Measurements from ENCODE around the gene SPAG7. TPM values are rescaled to one million over a fixed set of nuclear protein-coding genes. Genes with fewer than 3 reads are reported as not detected.

Gene SPAG7
- total RNA-seq, 1 experiment from 2014 or later, result 49.9 TPM

GRCh38 chr17:4971826-4972225 lies 4.2 kb upstream of the SPAG7 start:
- Histone ChIP-seq H3K9ac (ENCODE audit: low read length) (no peak overlapping the region), H3K9me3 (ENCODE audit: control insufficient read depth in 1 of 2, insufficient read depth in 1 of 2, low read depth in 1 of 2, low read length in 2 of 2) (no peaks in the 10 kb centered on the region), H4K20me1 (ENCODE audit: insufficient read depth) (no peaks in the 10 kb centered on the region), H3K4me3 (replicated peaks in 1 of 2; ENCODE audit: low read depth in 1 of 2, low read length in 2 of 2) (no peak overlapping the region), H3K27ac (ENCODE audit: low read depth, low read length) (no peak overlapping the region), H3K27me3 (ENCODE audit: insufficient read depth, low read length) (no peaks in the 10 kb centered on the region), H3K9me2 (ENCODE audit: insufficient read depth) (no peaks in the 10 kb centered on the region), H3K4me2 (ENCODE audit: low read length) (no peak overlapping the region), H3K36me3 (ENCODE audit: control insufficient read depth in 1 of 2, insufficient read depth in 2 of 2, low read length in 2 of 2) (peaks cover 4 to 13% of the 10 kb centered on the region in 2 experiments; a peak in 2 of 4 replicates), H3K4me1 (ENCODE audit: control insufficient read depth in 1 of 2, insufficient read depth in 2 of 2, low read length in 2 of 2) (peaks cover 14 to 22% of the 10 kb centered on the region in 2 experiments), H3K79me2 (ENCODE audit: insufficient read depth, low read length) (peaks cover 5% of the 10 kb centered on the region; the same call in 1 of the 2 replicates), H2AFZ (ENCODE audit: low read depth, low read length, poor library complexity, severe bottlenecking) (no peak overlapping the region)
- BruUV-seq (replicated peaks), result no TSS peak
- DNase-seq (ENCODE audit: low read depth, low spot score) (no peak), ATAC-seq (no peak)
- CTCF ChIA-PET, result no interaction called here
- no peak for TF ChIP-seq EGR1 (IDR thresholded peaks at IDR 0.05; ENCODE audit: low read depth)
- no peak for TF ChIP-seq ATF3 (IDR thresholded peaks at IDR 0.05)
- RAD21 ChIA-PET (ENCODE audit: low non-redundant PET in 1 of 2, low total read pairs in 2 of 2, uncharacterized antibody in 2 of 2, unreplicated experiment in 2 of 2), result no interaction called here
- POLR2A ChIA-PET, result no interaction called here
- intact Hi-C loops (cut with micrococcal nuclease), result no loop called here

GRCh38 chr17:4970273-4970672 lies 2.7 kb upstream of the SPAG7 start:
- Histone ChIP-seq H3K9me2 (ENCODE audit: insufficient read depth) (no peaks in the 10 kb centered on the region), H2AFZ (ENCODE audit: low read depth, low read length, poor library complexity, severe bottlenecking) (no peak overlapping the region), H3K36me3 (ENCODE audit: control insufficient read depth in 1 of 2, insufficient read depth in 2 of 2, low read length in 2 of 2) (peaks cover 4 to 16% of the 10 kb centered on the region in 2 experiments; a peak in 3 of 4 replicates), H3K4me1 (ENCODE audit: control insufficient read depth in 1 of 2, insufficient read depth in 2 of 2, low read length in 2 of 2) (peaks cover 19 to 33% of the 10 kb centered on the region in 2 experiments), H3K4me3 (replicated peaks in 1 of 2; ENCODE audit: low read depth in 1 of 2, low read length in 2 of 2) (no peak overlapping the region), H3K27me3 (ENCODE audit: insufficient read depth, low read length) (no peaks in the 10 kb centered on the region), H3K4me2 (ENCODE audit: low read length) (no peak overlapping the region), H4K20me1 (ENCODE audit: insufficient read depth) (no peaks in the 10 kb centered on the region), H3K9me3 (ENCODE audit: control insufficient read depth in 1 of 2, insufficient read depth in 1 of 2, low read depth in 1 of 2, low read length in 2 of 2) (no peaks in the 10 kb centered on the region), H3K79me2 (ENCODE audit: insufficient read depth, low read length) (peaks cover 11% of the 10 kb centered on the region; the same call in 1 of the 2 replicates), H3K9ac (ENCODE audit: low read length) (no peak overlapping the region), H3K27ac (ENCODE audit: low read depth, low read length) (no peak overlapping the region)
- TF ChIP-seq JUND (IDR thresholded peaks at IDR 0.05), result no peak
- no peak for TF ChIP-seq CEBPB (IDR thresholded peaks at IDR 0.05; ENCODE audit: low read depth)
- TF ChIP-seq EZH2 (IDR thresholded peaks at IDR 0.05), result no peak
- TF ChIP-seq EGR1 (IDR thresholded peaks at IDR 0.05; ENCODE audit: low read depth), result no peak
- CTCF ChIA-PET, result interaction anchor here (1.0 kb wide), 1 partner anchor 30 kb away, joined by 3 read pairs; the partner anchor contains the start of genes RNF167 and SLC25A11
- BruUV-seq (replicated peaks), result no TSS peak
- no peak for DNase-seq (ENCODE audit: low read depth, low spot score)
- intact Hi-C loops (cut with micrococcal nuclease), result no loop called here
- ATAC-seq, result no peak
- POLR2A ChIA-PET, result interaction anchor here (0.8 to 1.8 kb wide), 3 partner anchors 17 to 103 kb away, joined by 4 to 7 read pairs (median 7); partner anchors contain the start of genes CAMTA2, RNF167 and SLC25A11
- RAD21 ChIA-PET (ENCODE audit: low non-redundant PET in 1 of 2, low total read pairs in 2 of 2, uncharacterized antibody in 2 of 2, unreplicated experiment in 2 of 2), result no interaction called here

Measured in HCT116 (cell line).